ENCODE results near the gene EGR1.
A peak's percentile ranks its signal among the peaks of the same experiment; 100 is the strongest.
"Not testable (repeated sequence)": the region's sequence is repeated elsewhere in the genome, so short reads cannot be mapped to it uniquely, and the experiment has no call there.

Gene EGR1

DNA sequence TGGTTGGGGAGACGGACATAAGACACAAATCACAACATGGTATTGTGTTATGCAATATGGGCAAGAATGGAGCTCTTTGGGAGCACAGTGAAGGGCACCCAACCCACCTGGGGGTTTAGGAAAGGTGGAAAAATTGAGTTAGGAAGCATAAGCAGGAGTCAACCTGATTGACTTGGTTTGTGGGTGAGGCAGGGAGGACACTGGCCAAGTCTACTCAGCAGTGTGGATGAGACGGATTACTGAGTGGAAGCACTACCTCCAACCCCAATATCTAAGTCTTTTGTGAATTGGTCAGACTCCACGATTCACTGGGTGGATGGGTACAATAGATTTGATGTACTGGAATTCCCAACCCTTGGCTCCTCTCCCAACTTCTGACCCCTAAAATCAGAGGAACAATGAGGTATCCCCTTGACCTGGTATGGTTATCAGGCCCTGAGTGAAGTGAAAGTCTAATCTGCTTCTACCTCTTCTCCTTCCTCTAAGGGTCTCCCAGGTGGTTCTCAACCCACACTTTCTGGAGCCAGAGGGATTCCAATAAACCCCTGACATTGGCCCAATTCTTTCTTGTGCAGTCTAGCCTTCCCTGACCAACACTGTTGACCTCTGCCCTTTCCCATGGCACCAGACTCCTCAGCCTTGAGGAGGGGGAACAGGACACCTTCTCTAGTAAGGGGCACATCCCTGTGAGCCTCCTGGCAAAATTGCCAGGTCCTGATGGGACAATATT lies 5.2 kb downstream of the EGR1 start:
- no peak for DNase-seq (ENCODE audit: low read depth)
- no peak overlapping the region for H3K4me3 ChIP-seq (replicated peaks; ENCODE audit: low read depth, low read length)
- TF ChIP-seq, protein P1, sequence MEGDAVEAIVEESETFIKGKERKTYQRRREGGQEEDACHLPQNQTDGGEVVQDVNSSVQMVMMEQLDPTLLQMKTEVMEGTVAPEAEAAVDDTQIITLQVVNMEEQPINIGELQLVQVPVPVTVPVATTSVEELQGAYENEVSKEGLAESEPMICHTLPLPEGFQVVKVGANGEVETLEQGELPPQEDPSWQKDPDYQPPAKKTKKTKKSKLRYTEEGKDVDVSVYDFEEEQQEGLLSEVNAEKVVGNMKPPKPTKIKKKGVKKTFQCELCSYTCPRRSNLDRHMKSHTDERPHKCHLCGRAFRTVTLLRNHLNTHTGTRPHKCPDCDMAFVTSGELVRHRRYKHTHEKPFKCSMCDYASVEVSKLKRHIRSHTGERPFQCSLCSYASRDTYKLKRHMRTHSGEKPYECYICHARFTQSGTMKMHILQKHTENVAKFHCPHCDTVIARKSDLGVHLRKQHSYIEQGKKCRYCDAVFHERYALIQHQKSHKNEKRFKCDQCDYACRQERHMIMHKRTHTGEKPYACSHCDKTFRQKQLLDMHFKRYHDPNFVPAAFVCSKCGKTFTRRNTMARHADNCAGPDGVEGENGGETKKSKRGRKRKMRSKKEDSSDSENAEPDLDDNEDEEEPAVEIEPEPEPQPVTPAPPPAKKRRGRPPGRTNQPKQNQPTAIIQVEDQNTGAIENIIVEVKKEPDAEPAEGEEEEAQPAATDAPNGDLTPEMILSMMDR (IDR thresholded peaks at IDR 0.05; ENCODE audit: low read length, missing control alignments) = no peak

DNA sequence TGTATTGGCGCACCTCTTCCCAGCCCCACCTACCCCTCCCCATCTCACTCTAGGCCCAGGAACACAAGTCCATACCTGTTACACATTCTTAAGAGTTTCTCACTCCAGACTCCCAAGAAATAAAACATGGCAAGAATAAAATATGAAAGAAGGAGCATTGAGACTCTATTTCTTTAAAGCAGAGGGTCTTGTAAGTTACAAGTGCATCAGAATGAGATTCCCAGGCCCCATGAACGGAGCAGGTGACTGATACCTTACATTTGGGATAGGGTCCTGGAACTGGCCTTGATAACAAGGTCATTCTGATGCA lies 5.7 kb downstream of the EGR1 start:
- no peak for DNase-seq (ENCODE audit: low read depth)
- no peak overlapping the region for H3K4me3 ChIP-seq (replicated peaks; ENCODE audit: low read depth, low read length)
- TF ChIP-seq, protein P1 (IDR thresholded peaks at IDR 0.05; ENCODE audit: low read length, missing control alignments) = no peak

DNA sequence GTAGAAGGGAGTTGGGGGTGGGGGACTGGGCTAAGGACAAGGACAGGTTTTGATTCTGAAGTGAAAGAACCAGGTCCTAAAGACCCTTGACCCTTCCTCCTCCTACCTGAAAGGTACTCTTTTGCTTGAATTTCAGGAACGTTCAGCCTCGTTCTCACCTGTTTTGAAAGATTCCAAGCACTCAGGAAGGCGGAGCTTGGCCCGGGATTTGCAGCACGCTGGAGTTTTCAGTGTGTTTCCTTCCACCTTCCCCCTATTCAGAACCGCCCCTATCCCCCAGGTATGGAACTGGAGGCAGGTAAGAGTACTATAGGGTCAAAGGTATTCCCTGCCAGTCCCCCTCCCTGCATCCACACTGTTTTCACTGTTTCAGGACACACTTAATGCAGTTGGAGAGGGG lies 7.1 kb downstream of the EGR1 start:
- H3K4me3 ChIP-seq (replicated peaks; ENCODE audit: low read depth, low read length) = no peak overlapping the region
- TF ChIP-seq, protein P1 (IDR thresholded peaks at IDR 0.05; ENCODE audit: low read length, missing control alignments) = no peak
- no peak for DNase-seq (ENCODE audit: low read depth)

DNA sequence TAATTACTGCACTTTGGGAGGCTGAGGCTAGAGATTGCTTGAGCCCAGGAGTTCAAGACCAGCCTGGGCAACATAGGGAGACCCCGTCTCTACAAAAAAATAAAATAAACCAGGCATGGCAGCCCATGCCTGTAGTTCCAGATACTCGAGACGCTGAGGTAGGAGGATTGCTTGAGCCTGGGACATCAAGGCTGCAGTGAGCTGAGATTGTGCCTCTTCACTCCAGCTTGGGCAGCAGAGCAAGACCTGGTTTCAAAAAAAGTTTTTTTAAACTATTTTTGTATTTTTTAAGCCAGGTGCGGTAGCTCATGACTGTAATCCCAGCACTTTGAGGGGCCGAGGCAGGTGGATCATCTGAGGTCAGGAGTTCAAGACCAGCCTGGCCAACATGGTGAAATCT lies 7.9 kb downstream of the EGR1 start:
- not testable (repeated sequence) for H3K4me3 ChIP-seq (replicated peaks; ENCODE audit: low read depth, low read length); DNase-seq (ENCODE audit: low read depth)

DNA sequence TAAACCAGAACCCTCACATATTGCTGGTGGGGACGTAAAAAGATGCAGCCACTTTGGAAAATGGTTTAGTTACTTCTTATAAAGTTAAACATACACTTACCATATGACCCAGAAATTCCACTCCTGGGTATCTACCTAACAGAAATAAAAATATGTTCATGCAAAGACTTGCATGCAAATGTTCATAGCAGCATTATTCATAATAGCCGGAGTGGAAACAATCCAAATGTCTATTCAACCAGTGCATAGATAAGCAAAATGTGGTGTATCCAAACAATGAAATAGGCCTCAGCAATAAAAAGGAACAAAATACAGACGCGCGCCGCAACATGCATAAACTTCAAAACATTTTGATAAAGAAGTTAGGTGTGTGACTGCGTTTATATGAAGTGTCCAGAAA lies 11.6 kb downstream of the EGR1 start:
- TF ChIP-seq, protein P1 (IDR thresholded peaks at IDR 0.05; ENCODE audit: low read length, missing control alignments) = no peak
- no peak overlapping the region for H3K4me3 ChIP-seq (replicated peaks; ENCODE audit: low read depth, low read length)
- no peak for DNase-seq (ENCODE audit: low read depth)

DNA sequence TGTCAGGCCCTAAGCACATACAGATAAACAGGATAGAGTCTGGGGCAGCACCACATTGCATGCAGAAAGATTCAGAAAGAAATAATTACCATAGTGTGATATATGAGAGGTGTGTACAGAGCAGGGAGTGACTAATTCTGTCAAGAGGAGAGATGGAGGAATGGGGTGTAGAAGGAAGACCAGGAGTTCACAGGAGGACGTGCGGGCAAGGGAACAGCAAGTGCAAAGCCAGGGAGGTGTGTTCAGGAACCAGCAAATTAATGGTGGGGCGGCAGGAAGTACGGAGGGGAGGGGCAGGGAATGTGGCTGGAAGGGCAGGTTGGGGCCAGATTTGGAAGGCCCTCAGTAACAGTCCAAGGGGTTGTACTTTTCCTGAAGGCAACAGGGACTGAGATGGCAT lies 17.4 kb downstream of the EGR1 start:
- no peak overlapping the region for H3K4me3 ChIP-seq (replicated peaks; ENCODE audit: low read depth, low read length)
- TF ChIP-seq, protein P1 (IDR thresholded peaks at IDR 0.05; ENCODE audit: low read length, missing control alignments) = no peak
- no peak for DNase-seq (ENCODE audit: low read depth)

DNA sequence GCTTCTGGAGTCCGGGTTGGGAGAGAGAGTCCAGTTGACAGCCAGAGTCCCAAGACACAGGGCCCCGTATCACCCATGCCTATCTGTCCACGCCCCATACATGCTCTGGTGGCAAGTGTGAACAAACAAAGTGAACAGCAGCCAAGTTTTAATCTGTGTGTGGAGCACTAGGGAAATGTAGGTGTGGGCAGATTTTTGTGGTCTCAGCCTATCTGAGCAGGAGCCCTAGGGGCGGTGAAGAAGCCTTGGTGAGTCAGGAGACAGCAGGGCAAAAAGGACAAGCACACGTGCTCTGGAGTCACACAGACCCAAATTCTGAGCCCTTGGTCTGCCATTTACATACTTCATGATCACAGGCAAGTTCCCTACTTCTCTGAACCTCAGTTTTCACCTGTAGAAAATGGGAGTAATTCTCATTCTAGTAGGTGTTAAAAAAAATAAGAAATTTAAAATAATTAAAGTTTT lies 23.2 kb downstream of the EGR1 start:
- TF ChIP-seq, protein P1 (IDR thresholded peaks at IDR 0.05; ENCODE audit: low read length, missing control alignments) = no peak
- no peak overlapping the region for H3K4me3 ChIP-seq (replicated peaks; ENCODE audit: low read depth, low read length)
- peak; percentile 33 for DNase-seq (ENCODE audit: low read depth)
